Astrocyte of the hippocampus (primary cell): ENCODE measurements around the gene RAD54L.
A peak's percentile ranks its signal among the peaks of the same experiment; 100 is the strongest.

Experiments used
- DNase-seq: peaks from one replicate; pipeline ENCODE4 v3.0.0; 2011; ENCODE audit warnings: low read depth, low spot score

RAD54L gene

DNA sequence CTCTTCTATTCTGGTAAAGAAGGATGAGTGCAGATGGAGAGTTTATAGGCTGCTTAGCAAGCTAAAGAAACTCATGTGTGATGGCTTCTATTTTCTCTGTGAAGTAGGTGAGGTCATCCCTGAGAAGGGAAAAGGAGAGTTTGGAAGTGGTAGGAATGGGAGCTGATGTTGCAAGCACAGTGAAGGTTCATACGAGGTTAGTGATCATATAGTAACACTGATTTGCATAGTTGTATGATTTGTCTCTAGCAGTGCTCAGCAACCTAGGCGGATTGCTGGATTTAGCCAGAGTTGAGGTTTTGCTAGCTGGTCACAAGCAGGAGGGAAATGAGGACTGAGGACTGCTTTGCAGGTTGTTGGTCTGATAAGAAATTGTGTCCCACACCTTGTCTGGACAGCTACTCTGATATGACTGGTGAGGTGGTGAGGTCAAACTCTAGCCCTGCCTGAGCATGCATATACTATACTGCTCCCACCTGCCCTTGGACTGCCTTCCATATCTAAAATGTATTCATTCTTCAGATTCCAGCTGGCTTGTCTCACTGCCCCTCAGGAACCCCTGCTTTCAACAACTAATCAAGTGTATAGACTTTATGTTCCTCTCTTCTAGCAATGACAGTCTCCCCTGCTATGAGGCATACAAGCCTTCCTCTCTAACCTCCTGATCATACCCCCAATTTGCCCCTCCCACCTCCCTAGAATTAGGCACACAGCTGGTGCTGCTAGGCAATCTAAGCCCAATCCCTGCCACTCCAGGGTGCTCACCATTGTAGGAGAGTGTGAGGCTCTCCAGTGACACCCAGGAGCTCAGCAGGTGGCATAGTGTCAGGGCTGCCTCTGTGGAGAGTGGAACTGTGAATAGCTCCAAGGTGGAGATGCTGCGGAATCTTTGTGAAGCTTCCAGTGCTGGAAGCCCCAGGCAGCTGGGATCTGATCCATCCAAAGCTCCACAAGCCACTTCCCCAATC is 37.3 kb downstream of the RAD54L start:
- no peak for DNase-seq

DNA sequence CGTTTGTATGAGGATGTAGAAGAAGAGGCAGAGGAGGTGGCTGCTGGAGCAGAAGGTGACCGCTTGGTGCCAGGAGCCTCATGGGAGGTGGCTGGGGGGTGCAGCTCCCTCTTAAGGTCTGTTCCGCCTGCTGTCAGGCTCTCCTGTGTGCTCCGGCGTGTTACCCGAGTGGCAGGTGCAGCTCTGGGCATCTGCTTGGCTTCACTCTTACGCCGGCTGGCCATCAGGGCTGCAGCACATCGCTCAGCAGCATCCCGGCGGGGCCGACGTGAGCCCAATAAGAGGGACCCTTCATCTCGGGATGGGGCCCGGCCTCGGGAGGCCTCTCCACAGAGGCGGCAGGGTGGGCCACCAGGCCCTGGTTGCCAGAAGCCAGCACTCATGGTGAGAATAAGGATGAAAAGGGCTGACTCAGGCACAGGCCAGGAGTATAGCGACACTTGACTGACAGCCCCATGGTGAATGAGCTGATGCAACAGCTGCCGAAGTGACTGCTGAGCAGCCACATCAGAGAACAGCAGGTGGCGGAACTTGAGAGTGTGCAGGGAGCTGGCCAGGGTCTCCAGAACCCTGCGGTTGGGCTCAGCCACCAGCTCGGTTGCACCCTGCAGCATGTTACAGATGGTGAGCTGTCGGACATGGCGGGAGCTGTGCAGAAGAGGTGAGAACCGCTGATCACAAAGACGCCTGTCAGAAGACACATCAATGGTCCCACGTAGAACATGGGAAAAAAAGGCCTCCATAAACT is 38.3 kb downstream of the RAD54L start:
- DNase-seq, result no peak

- peak; percentile 46 for DNase-seq
These were observed 41.0 kb downstream of the RAD54L start for GRCh38 chr1:46288485-46289133.

GRCh38 chr1:46289134-46289494 is 41.6 kb downstream of the RAD54L start:
- no peak for DNase-seq

DNA sequence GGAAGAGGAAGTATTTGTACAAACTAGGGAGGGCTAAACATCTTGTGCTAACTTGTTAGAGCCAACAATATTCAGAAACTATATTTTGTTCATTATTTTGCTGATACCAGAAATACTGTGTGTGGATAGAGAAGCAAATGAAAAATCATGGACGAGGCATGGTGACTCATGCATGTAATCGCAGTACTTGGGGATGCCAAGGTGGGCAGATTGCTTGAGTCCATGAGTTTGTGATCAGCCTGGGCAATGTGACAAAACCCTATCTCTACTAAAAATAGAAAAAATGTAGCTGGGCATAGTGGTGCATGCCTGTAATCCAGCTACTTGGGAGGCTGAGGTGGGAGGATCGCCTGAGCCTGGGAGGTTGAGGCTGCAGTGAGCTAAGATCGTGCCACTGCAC is 42.4 kb downstream of the RAD54L start:
- no peak for DNase-seq

- no peak for DNase-seq
These were observed 47.7 kb downstream of the RAD54L start for GRCh38 chr1:46295306-46295705.

DNA sequence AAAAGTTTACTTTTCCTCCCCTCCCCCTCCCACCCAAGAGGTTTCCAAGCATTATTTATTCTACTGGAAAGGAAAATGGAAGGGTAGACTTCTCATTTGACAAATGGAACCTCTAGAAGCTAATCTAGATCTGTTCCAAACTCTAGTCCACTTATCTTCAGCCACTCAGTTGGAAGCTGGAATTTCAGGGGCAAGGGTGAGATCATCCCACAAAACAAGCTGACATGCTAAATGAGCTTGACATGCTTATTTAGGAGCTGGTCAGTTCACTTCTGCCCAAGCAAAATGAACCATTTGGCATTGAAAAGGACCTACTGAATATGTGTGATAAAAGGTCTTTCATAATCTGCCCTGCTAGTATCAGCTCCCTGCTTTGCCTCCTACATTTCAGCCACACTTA is 50.8 kb downstream of the RAD54L start:
- DNase-seq, result no peak

GRCh38 chr1:46300673-46301405 is 53.3 kb downstream of the RAD54L start:
- peak; percentile 50 for DNase-seq

DNA sequence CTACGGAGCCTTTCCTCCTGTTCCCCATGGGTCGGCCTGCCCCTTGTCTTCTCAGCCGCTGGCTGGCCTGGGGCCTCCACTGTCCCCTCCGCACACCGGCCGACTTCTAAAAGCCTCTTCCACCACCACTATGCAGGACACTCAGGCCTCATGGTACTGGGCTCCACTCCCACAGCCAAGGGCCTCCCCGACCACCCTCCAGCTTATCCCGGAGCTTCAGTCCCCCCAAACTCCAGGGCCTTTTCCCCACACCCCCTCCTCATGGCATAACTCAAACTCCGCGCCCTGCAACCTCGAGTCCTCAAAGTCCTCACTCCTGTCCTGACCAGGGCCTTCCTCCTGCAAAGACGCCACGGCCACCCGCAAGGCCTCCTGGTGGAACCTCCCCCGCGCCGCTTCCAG is 53.8 kb downstream of the RAD54L start:
- no peak for DNase-seq

- peak; percentile 80 for DNase-seq
These were observed 54.5 kb downstream of the RAD54L start for GRCh38 chr1:46301808-46302640.

GRCh38 chr1:46302641-46303037 is 55.1 kb downstream of the RAD54L start:
- DNase-seq, result peak; percentile 69

GRCh38 chr1:46303038-46303871 is 55.7 kb downstream of the RAD54L start, which contains the start of the genes LRRC41 and UQCRH:
Gene LRRC41, minus strand, starts transcription at chr1:46303616. Its CDS starts 294 bp downstream, at chr1:46303322.
Gene UQCRH, plus strand, starts transcription at chr1:46303698. Its CDS starts 69 bp downstream, at chr1:46303767.
- peak; percentile 98 for DNase-seq

DNA sequence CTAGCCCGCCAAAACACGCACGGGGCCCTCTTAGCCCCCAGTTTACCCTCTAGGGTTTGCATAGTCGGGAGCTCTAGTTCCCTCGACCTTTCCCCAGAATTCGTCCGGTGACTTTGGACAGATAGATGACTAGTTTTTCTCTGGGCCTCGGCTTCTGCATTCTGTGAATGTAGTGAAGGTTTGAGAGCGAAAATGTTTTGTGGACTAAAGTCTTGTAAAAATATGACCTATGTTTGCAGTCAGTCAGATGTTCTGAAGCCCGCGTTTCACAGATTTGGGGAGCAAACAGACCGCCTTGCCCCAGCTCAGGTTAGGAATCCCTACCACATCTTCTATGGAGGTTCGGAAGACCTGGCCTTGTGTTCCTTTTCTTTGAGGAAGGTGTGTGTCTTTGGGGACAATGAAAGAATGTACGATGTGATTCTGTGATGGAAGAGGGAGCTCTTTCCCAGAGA is 56.3 kb downstream of the RAD54L start:
- DNase-seq, result peak; percentile 26

- no peak for DNase-seq
These were observed 58.6 kb downstream of the RAD54L start for GRCh38 chr1:46306159-46306530.

DNA sequence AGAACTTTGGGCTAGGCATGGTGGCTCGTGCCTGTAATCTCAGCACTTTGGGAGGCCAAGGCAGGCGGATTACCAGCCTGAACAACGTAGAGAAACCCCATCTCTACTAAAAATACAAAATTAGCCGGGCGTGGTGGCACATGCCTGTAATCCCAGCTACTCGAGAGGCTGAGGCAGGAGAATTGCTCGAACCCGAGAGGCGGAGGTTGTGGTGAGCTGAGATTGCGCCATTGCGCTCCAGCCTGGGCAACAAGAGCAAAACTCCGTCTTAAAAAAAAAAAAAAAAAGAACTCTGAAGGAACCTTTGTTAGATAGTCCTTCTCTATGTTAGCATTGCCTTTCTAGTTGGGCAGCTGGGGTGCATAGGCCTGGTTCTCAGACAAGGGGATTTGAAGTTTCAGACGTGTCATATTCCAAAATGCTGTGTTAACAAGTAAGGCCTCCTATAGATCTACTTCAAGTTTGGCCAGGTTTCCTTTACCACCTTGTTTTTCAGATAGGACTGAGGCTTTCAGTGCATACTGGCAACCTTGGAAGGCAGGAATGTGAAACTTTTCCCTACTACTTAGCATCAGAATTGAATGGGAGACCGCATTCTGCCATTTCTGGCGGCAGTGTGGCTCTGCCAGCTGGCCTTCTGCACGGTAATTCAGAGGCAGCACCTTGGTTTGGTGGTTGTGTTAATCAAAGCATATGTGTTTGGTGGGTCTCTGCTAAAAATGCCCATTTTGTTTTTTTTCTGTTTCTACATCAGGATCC is 62.0 kb downstream of the RAD54L start:
- DNase-seq, result peak; percentile 73

DNA sequence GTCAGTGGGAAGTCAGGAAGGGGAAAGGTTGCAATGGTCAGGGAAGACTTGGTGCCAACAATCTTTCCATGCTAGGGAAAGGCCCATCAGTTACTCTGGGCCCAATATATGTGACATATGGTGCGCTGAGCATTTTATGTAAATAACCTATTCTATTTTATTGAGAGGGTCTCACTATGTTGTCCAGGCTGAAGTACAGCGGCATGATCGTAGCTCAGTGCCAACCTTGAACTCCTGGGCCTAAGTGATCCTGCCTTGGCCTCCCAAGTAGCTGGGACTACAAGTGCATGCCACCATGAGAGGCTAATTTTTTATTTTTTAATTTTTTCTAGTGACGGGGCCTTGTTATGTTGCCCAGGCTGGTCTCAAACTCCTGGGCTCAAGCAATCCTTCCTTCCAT is 62.8 kb downstream of the RAD54L start:
- no peak for DNase-seq

DNA sequence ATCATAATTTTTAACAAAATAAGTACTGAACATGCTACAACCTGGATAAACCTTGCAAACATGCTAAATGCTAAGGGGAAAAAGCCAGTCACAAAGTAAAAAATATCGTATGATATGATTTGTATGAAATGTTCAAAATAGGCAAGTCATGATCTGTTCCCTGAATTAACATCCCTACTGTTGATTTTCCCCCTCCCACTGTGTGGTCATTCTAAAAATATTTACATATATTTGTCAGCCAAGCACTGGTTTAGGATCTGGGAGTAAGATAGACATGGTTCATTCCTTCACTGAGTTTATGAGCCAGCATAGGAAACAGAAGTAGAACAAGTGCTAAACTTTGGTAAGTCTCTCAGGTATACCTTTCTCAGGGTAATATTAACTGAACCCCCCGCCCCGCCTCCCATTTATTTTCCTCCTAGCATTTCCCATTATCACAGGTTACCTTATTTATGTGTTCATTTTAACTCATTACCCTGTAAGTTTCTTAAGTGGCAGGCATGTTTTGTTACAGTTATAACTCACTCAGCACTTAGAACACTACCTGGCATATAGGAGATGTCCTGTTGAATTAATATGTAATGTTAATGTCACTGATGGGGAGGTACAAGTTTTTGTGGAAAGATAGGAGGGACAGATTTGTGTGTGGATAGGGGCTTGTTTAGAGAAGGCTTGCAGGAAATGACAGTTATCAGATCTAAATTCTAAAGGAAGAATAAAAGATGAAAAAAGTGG is 68.3 kb downstream of the RAD54L start:
- peak; percentile 52 for DNase-seq

- no peak for DNase-seq
These were observed 69.8 kb downstream of the RAD54L start for GRCh38 chr1:46317323-46317722.
